B cell (primary cell): Measurements from ENCODE around the gene CCND1. TPM values are rescaled to one million over a fixed set of nuclear protein-coding genes. Genes with fewer than 3 reads are reported as not detected.

Experiments used
- ATAC-seq: fragments of 200-7000 bp; cut with Tn5 transposase; one replicate; pipeline ENCODE4 v1.10.0; 2021; ENCODE audit warnings: low read depth, mild to moderate bottlenecking, moderate number of reproducible peaks, moderate library complexity
- CTCF ChIA-PET: fragments of 350-600 bp; sonication (Branson Sonifier 250); formaldehyde crosslinking; loops from one replicate; lab custom pipeline; 2021; ENCODE audit warnings: antibody characterized with exemption, inconsistent platforms; lab: Charles Lee
- POLR2A ChIA-PET: fragments of 350-600 bp; sonication (Branson Sonifier 250); formaldehyde crosslinking; loops from one replicate; lab custom pipeline; 2021; ENCODE audit warnings: antibody characterized with exemption; lab: Charles Lee
- DNase-seq: peaks from one replicate; pipeline ENCODE4 v3.0.0; 2013
- H2AFZ ChIP-seq: 2 replicates; pipeline ENCODE4 v1.6.1; 2012; ENCODE audit warnings: mild to moderate bottlenecking, low read depth, low read length; ENCODE audit not compliant: insufficient read depth, poor library complexity, severe bottlenecking
- H3K27ac ChIP-seq, 2 donors: 1 replicate in 1 of 2; 2 replicates in 1 of 2; pipeline ENCODE4 v1.5.1; 2012 to 2013; ENCODE audit warnings: low read length in 2 of 2, mild to moderate bottlenecking in 2 of 2, moderate library complexity in 1 of 2
- H3K27me3 ChIP-seq, 4 experiments: fragments of 200-600 bp in 1 of 4; sonication (generic) in 1 of 4; replicated peaks in 1 of 4; 1 replicate in 2 of 4; 2 replicates in 2 of 4; pipeline versions ENCODE4 v1.6.1 to v1.7.0; 2013 to 2016; ENCODE audit warnings: low read length in 3 of 4, mild to moderate bottlenecking in 2 of 4, mixed read lengths in 1 of 4, moderate library complexity in 1 of 4; ENCODE audit not compliant: insufficient read depth in 4 of 4, control insufficient read depth in 3 of 4; ENCODE audit errors: control extremely low read depth in 1 of 4
- H3K36me3 ChIP-seq, 2 experiments: replicated peaks in 1 of 2; 1 replicate in 1 of 2; 2 replicates in 1 of 2; pipeline versions ENCODE4 v1.6.1 to v1.7.1; 2013; ENCODE audit warnings: low read length in 1 of 2; ENCODE audit not compliant: insufficient read depth in 2 of 2, control insufficient read depth in 1 of 2; ENCODE audit errors: control extremely low read depth in 1 of 2, extremely low read depth in 1 of 2
- H3K4me1 ChIP-seq, 2 donors: fragments of 200-600 bp in 1 of 2; sonication (generic) in 1 of 2; 1 replicate in 1 of 2; 2 replicates in 1 of 2; pipeline versions ENCODE4 v1.5.1 to v1.6.1; 2013 to 2017; ENCODE audit warnings: low read length in 2 of 2; ENCODE audit not compliant: control insufficient read depth in 2 of 2, insufficient read depth in 2 of 2
- H3K4me2 ChIP-seq: replicated peaks from 2 replicates; pipeline ENCODE3; 2012; ENCODE audit warnings: mild to moderate bottlenecking, low read depth, low read length; ENCODE audit not compliant: poor library complexity, severe bottlenecking
- H3K4me3 ChIP-seq, 5 experiments: fragments of 200-600 bp in 1 of 5; sonication (generic) in 1 of 5; 1 replicate in 3 of 5; 2 replicates in 2 of 5; pipeline versions ENCODE4 v1.5.1 to v1.7.0; 2011 to 2016; ENCODE audit warnings: low read length in 4 of 5, mild to moderate bottlenecking in 4 of 5, low read depth in 2 of 5, control low read depth in 1 of 5, moderate library complexity in 1 of 5; ENCODE audit not compliant: insufficient read depth in 1 of 5; ENCODE audit errors: control extremely low read depth in 1 of 5, extremely low read depth in 1 of 5
- H3K79me2 ChIP-seq: fragments of 200-600 bp; sonication (generic); one replicate; pipeline ENCODE4 v1.6.0; 2016; ENCODE audit warnings: low read length; ENCODE audit not compliant: control insufficient read depth, insufficient read depth
- H3K9ac ChIP-seq: fragments of 200-600 bp; sonication (generic); 2 replicates; pipeline ENCODE4 v1.6.1; 2017; ENCODE audit warnings: mild to moderate bottlenecking, low read length, moderate library complexity
- H3K9me3 ChIP-seq, 3 donors: one replicate each; pipeline versions ENCODE4 v1.6.1 to v1.7.1; 2013; ENCODE audit warnings: low read length in 2 of 3; ENCODE audit not compliant: control insufficient read depth in 2 of 3, insufficient read depth in 1 of 3; ENCODE audit errors: control extremely low read depth in 1 of 3
- H4K20me1 ChIP-seq: 2 replicates; pipeline ENCODE4 v1.6.0; 2012; ENCODE audit warnings: mild to moderate bottlenecking, low read length; ENCODE audit not compliant: insufficient read depth, control insufficient read depth, poor library complexity, severe bottlenecking
- H3K27ac Mint-ChIP-seq: one replicate; pipeline ENCODE4 v1.8.0; 2021; ENCODE audit warnings: mixed read lengths
- H3K27me3 Mint-ChIP-seq: one replicate; pipeline ENCODE4 v1.8.0; 2021; ENCODE audit warnings: mixed read lengths
- H3K4me1 Mint-ChIP-seq: one replicate; pipeline ENCODE4 v1.8.0; 2021; ENCODE audit warnings: mixed read lengths
- H3K4me3 Mint-ChIP-seq: one replicate; pipeline ENCODE4 v1.8.0; 2021; ENCODE audit warnings: mixed read lengths
- H3K9me3 Mint-ChIP-seq: one replicate; pipeline ENCODE4 v1.8.0; 2022; ENCODE audit warnings: mixed read lengths; ENCODE audit not compliant: insufficient read depth
- EZH2 ChIP-seq: IDR thresholded peaks from 2 replicates; pipeline ENCODE4 v1.6.1; 2012; ENCODE audit warnings: borderline replicate concordance, low read depth, mild to moderate bottlenecking, moderate library complexity, low read length; ENCODE audit not compliant: insufficient read depth, poor library complexity, severe bottlenecking
- WGBS: methylation state at CpG from one replicate; pipeline ENCODE4 v1.1.5; 2013; ENCODE audit warnings: missing lambda C conversion rate; ENCODE audit not compliant: insufficient coverage; 5-methylcytosine and 5-hydroxymethylcytosine counted together
- intact Hi-C: fragments of 100-400 bp; cut with micrococcal nuclease; formaldehyde crosslinking; loops from one replicate; pipeline ENCODE4 v1.10.0; 2022
- polyA plus RNA-seq: library from polyadenylated mRNA; depleted of rRNA; stranded (reverse); fragments of >200 nt; gene quantifications from 2 replicates; pipeline ENCODE4 v1.2.3, GENCODE V29; 2012
- total RNA-seq, 2 donors: library from RNA; stranded (reverse); fragments of 120-200 nt in 1 of 2; gene quantifications; 1 replicate in 1 of 2; 2 replicates in 1 of 2; pipeline versions ENCODE4 v1.2.3 to v1.2.4, GENCODE V29; 2013 to 2022
- TF ChIP-seq, protein P1 (sequence below): fragments of 200-600 bp; IDR thresholded peaks from one replicate; pipeline ENCODE4 v1.8.0; 2022; ENCODE audit warnings: antibody characterized with exemption, mild to moderate bottlenecking

CCND1 gene
- total and polyA plus RNA-seq, 2 donors (not counting 1 experiment from before 2014, with no cell fraction given), result 4.9 to 8.8 TPM

DNA sequence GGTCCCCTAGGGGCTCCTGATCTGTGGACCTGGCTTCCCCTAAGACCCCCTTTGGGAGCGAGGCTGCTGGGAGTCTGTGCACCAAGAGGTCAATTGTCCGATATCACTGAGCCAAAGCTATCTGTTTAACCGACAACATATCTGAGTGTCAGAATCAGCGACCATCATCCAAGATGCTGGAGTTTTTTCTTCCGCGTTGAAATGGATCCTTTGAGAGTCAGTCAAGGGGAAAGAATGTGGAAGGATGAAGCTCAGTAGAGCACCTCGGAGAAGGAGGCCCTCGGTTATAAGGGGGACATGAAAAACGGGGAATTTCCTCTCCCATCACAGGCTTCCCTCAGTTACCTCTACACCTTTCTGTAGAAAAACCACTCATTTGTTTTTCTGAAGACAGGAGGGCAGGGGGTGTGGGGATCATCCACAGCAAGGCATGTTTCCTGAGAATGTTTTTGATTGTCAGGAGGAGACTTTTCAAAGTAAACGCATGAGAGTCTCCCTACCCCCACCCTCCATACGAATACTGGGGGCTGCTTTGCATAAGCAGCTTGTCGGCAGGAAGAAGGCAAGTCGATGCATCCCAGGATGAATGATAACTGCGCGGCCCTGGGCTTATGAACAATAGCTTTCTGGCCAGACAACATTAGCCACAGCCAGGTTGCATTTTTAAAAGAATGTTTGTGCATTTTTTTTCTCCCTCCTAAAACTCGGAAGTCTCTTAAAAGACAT is 37.7 kb upstream of the CCND1 start:
- intact Hi-C loops, result no loop called here
- Histone ChIP-seq H2AFZ (no peak overlapping the region), H3K9me3 (peaks cover 2 to 4% (median 3%) of the 10 kb centered on the region in 3 donors), H3K27me3 (peaks cover 0 to 10% (median 3%) of the 10 kb centered on the region in 4 experiments), H4K20me1 (no peaks in the 10 kb centered on the region), H3K27ac (no peak overlapping the region), H3K79me2 (no peaks in the 10 kb centered on the region), H3K4me3 (no peak overlapping the region), H3K36me3 (no peaks in the 10 kb centered on the region), H3K4me2 (no peak overlapping the region), H3K4me1 (no peaks in the 10 kb centered on the region), H3K9ac (no peak overlapping the region)
- Mint-ChIP-seq H3K4me3 (no peak overlapping the region), H3K27ac (no peak overlapping the region), H3K9me3 (no peaks in the 10 kb centered on the region), H3K27me3 (peaks cover 44% of the 10 kb centered on the region), H3K4me1 (no peaks in the 10 kb centered on the region)
- ATAC-seq (no peak), DNase-seq (no peak)
- ChIA-PET POLR2A (no interaction called here), CTCF (no interaction called here)
- no peak for TF ChIP-seq EZH2
- TF ChIP-seq, protein P1, sequence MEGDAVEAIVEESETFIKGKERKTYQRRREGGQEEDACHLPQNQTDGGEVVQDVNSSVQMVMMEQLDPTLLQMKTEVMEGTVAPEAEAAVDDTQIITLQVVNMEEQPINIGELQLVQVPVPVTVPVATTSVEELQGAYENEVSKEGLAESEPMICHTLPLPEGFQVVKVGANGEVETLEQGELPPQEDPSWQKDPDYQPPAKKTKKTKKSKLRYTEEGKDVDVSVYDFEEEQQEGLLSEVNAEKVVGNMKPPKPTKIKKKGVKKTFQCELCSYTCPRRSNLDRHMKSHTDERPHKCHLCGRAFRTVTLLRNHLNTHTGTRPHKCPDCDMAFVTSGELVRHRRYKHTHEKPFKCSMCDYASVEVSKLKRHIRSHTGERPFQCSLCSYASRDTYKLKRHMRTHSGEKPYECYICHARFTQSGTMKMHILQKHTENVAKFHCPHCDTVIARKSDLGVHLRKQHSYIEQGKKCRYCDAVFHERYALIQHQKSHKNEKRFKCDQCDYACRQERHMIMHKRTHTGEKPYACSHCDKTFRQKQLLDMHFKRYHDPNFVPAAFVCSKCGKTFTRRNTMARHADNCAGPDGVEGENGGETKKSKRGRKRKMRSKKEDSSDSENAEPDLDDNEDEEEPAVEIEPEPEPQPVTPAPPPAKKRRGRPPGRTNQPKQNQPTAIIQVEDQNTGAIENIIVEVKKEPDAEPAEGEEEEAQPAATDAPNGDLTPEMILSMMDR, result no peak
- WGBS, result 88% methylated on average over 6 of the region's 16 CpGs

DNA sequence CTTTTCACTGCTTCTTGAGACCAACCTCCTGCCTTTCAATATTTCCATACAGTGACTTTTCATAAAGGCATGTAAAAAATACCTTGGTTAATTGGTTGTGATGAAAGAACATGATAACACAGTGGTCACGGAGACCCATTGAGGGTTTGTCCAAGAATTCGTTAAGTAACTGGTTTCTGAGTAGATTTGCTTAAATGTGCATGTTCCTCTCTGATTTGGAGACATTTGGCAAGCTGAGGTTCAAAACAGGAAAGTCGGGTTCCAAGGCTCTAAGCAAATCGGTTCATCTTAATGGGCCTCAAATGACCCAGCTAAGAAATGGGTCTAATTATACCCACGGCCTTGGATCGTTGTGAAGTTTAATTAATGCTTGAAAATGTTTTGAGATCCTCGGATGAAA is 36.9 kb upstream of the CCND1 start:
- POLR2A ChIA-PET, result no interaction called here
- H3K4me3 Mint-ChIP-seq, result no peak overlapping the region
- no peak for ATAC-seq
- Histone ChIP-seq H3K4me3 (no peak overlapping the region), H3K4me2 (no peak overlapping the region), H3K27me3 (peaks cover 0 to 10% (median 3%) of the 10 kb centered on the region in 4 experiments), H3K79me2 (no peaks in the 10 kb centered on the region), H3K27ac (no peak overlapping the region), H3K4me1 (no peaks in the 10 kb centered on the region), H2AFZ (no peak overlapping the region), H4K20me1 (no peaks in the 10 kb centered on the region), H3K9me3 (peaks cover 2 to 5% (median 3%) of the 10 kb centered on the region in 3 donors), H3K9ac (no peak overlapping the region), H3K36me3 (no peaks in the 10 kb centered on the region)
- TF ChIP-seq, protein P1, result no peak
- TF ChIP-seq EZH2, result no peak
- CTCF ChIA-PET, result no interaction called here
- no peak overlapping the region for H3K27ac Mint-ChIP-seq
- 85% methylated on average over 5 of the region's 7 CpGs for WGBS
- intact Hi-C loops, result no loop called here
- DNase-seq, result no peak
- no peaks in the 10 kb centered on the region for H3K4me1 Mint-ChIP-seq
- no peaks in the 10 kb centered on the region for H3K9me3 Mint-ChIP-seq
- H3K27me3 Mint-ChIP-seq, result peaks cover 50% of the 10 kb centered on the region
